Measurements from ENCODE around the gene SPOCD1. TPM values are rescaled to one million over a fixed set of nuclear protein-coding genes. Genes with fewer than 3 reads are reported as not detected.

Gene SPOCD1
- polyA plus RNA-seq, 2 of the 4 experiments (the other 2 are of a cell fraction) = 0.98 to 4.8 TPM

GRCh38 chr1:31802190-31803150 is 13.4 kb downstream of the SPOCD1 start:
- Histone ChIP-seq H3K4me1 (peaks cover 22% of the 10 kb centered on the region), H3K9me3 (no peaks in the 10 kb centered on the region), H3K4me3 (no peak overlapping the region), H3K27ac (no peak overlapping the region), H3K4me2 (no peak overlapping the region)
- WGBS (ENCODE audit: missing lambda C conversion rate) = 77% methylated on average over 13 of the region's 13 CpGs
- no peak for ATAC-seq
- DNase-seq (ENCODE audit: low read depth in 1 of 2, low spot score in 1 of 2) = no peak
- CTCF ChIA-PET = interaction anchor here (0.7 to 6.0 kb wide), 3 partner anchors 10 to 110 kb away, joined by 3 to 55 read pairs (median 4); no protein-coding TSS in a partner anchor
- POLR2A ChIA-PET = interaction anchor here (0.6 kb wide), 1 partner anchor 266 kb away, joined by 5 read pairs; no protein-coding TSS in a partner anchor
- TF ChIP-seq HOXB13 (CRISPR knock-in tag; IDR thresholded peaks at IDR 0.05; ENCODE audit: low read depth) = no peak
- no peak for TF ChIP-seq CHD2 (IDR thresholded peaks at IDR 0.05; ENCODE audit: low read length, partially characterized antibody)
- no peak for TF ChIP-seq EHMT2 (IDR thresholded peaks at IDR 0.05; ENCODE audit: low read depth)
- TF ChIP-seq TP53 (CRISPR knock-in tag; IDR thresholded peaks at IDR 0.05) = no peak
- no peak for TF ChIP-seq KDM1A (IDR thresholded peaks at IDR 0.05; ENCODE audit: low read depth)
- no peak for TF ChIP-seq CBX8 (IDR thresholded peaks at IDR 0.05)
- no peak for TF ChIP-seq ZFP36 (IDR thresholded peaks at IDR 0.05; ENCODE audit: borderline replicate concordance, partially characterized antibody)
- no peak for TF ChIP-seq E2F6 (IDR thresholded peaks at IDR 0.05; ENCODE audit: borderline replicate concordance, low read depth)
- no peak for TF ChIP-seq FOSB (CRISPR knock-in tag; IDR thresholded peaks at IDR 0.05)
- no peak for TF ChIP-seq RFX5 (IDR thresholded peaks at IDR 0.05)
- no peak for TF ChIP-seq HOXA7 (CRISPR knock-in tag; IDR thresholded peaks at IDR 0.05)
- TF ChIP-seq HES2 (IDR thresholded peaks at IDR 0.05) = no peak
- TF ChIP-seq EP300 (IDR thresholded peaks at IDR 0.05) = no peak
- no peak for TF ChIP-seq SMC3 (IDR thresholded peaks at IDR 0.05)
- TF ChIP-seq HDAC2 (IDR thresholded peaks at IDR 0.05) = no peak
- TF ChIP-seq RAD21 (conservative IDR thresholded peaks at IDR 0.05 in 1 of 2, IDR thresholded peaks at IDR 0.05 in 1 of 2) = no peak
- no peak for TF ChIP-seq BCL3 (IDR thresholded peaks at IDR 0.05)
- no peak for TF ChIP-seq SREBF2 (IDR thresholded peaks at IDR 0.05)
- TF ChIP-seq RCOR1 (IDR thresholded peaks at IDR 0.05; ENCODE audit: low read depth, low read length) = no peak
- TF ChIP-seq POLR2AphosphoS2 (conservative IDR thresholded peaks at IDR 0.05; ENCODE audit: low read length) = no peak
- no peak for FAIRE-seq

- POLR2A ChIA-PET = no interaction called here
- H3K4me3 ChIP-seq = no peak overlapping the region
- H3K27ac ChIP-seq = no peak overlapping the region
- H3K4me1 ChIP-seq = peaks cover 24% of the 10 kb centered on the region
- CTCF ChIA-PET = interaction anchor here (0.7 to 6.0 kb wide), 4 partner anchors 11 to 162 kb away, joined by 3 to 55 read pairs (median 8); partner anchors contain the start of gene SPOCD1
- TF ChIP-seq USF2 (IDR thresholded peaks at IDR 0.05) = no peak
- no peak for TF ChIP-seq RARB (CRISPR knock-in tag; IDR thresholded peaks at IDR 0.05)
- no peak for TF ChIP-seq CEBPB (IDR thresholded peaks at IDR 0.05)
- TF ChIP-seq RNF2 (IDR thresholded peaks at IDR 0.05; ENCODE audit: borderline replicate concordance, low read depth) = no peak
- no peak for TF ChIP-seq NR3C1 (IDR thresholded peaks at IDR 0.05)
- no peak for TF ChIP-seq CHD4 (IDR thresholded peaks at IDR 0.05; ENCODE audit: borderline replicate concordance)
- no peak for TF ChIP-seq MAZ (IDR thresholded peaks at IDR 0.05; ENCODE audit: borderline replicate concordance, low read depth, low read length)
- TF ChIP-seq KDM5A (IDR thresholded peaks at IDR 0.05) = no peak
- TF ChIP-seq BCL3 (IDR thresholded peaks at IDR 0.05) = no peak
- TF ChIP-seq HOXB13 (CRISPR knock-in tag; IDR thresholded peaks at IDR 0.05; ENCODE audit: low read depth) = no peak
- no peak for TF ChIP-seq CBX8 (IDR thresholded peaks at IDR 0.05)
- TF ChIP-seq FOSL2 (IDR thresholded peaks at IDR 0.05) = no peak
- no peak for TF ChIP-seq FOSL2 (CRISPR knock-in tag; IDR thresholded peaks at IDR 0.05)
- TF ChIP-seq FOXS1 (CRISPR knock-in tag; IDR thresholded peaks at IDR 0.05) = no peak
- ATAC-seq (no peak), DNase-seq (ENCODE audit: low read depth in 1 of 2, low spot score in 1 of 2) (no peak), FAIRE-seq (no peak)
- no peaks in the 10 kb centered on the region for H3K9me3 ChIP-seq
- no peak overlapping the region for H3K4me2 ChIP-seq
- WGBS (ENCODE audit: missing lambda C conversion rate) = 94% methylated on average over 1 of the region's 1 CpG
Observed at GRCh38 chr1:31801458-31801857, 14.4 kb downstream of the SPOCD1 start.
